DMS53 (cell line): Measurements from ENCODE around the gene OPHN1.

Source experiments
- DNase-seq: peaks from one replicate; lab custom pipeline; 2025; lab: John Stamatoyannopoulos, UW

OPHN1 gene

GRCh38 chrX:68249401-68249831, 183.9 kb downstream of the OPHN1 start:
- no peak for DNase-seq

- DNase-seq = peak; percentile 49
Observed at GRCh38 chrX:68238568-68238967, 194.7 kb downstream of the OPHN1 start.

- no peak for DNase-seq
Observed at GRCh38 chrX:68234171-68234910, 199.0 kb downstream of the OPHN1 start.

- no peak for DNase-seq
Observed at GRCh38 chrX:68232206-68232605, 201.1 kb downstream of the OPHN1 start.

- DNase-seq = no peak
Observed at GRCh38 chrX:68209008-68209407, 224.3 kb downstream of the OPHN1 start.

- no peak for DNase-seq
Observed at GRCh38 chrX:68204521-68205038, 228.7 kb downstream of the OPHN1 start.

- no peak for DNase-seq
Observed at GRCh38 chrX:68203646-68204045, 229.6 kb downstream of the OPHN1 start.

- DNase-seq = no peak
Observed at GRCh38 chrX:68203211-68203610, 230.1 kb downstream of the OPHN1 start.

- peak; percentile 20 for DNase-seq
Observed at GRCh38 chrX:68199062-68199848, 234.0 kb downstream of the OPHN1 start.

GRCh38 chrX:68196939-68197791, 236.1 kb downstream of the OPHN1 start:
- peak; percentile 82 for DNase-seq

GRCh38 chrX:68195561-68195960, 237.7 kb downstream of the OPHN1 start:
- DNase-seq = no peak

- no peak for DNase-seq
Observed at GRCh38 chrX:68193786-68194185, 239.5 kb downstream of the OPHN1 start.

GRCh38 chrX:68193234-68193633, 240.1 kb downstream of the OPHN1 start:
- DNase-seq = no peak

GRCh38 chrX:68190799-68191198, 242.5 kb downstream of the OPHN1 start:
- DNase-seq = no peak

GRCh38 chrX:68186552-68187262, 246.6 kb downstream of the OPHN1 start:
- peak; percentile 9 for DNase-seq

GRCh38 chrX:68185161-68185560, 248.1 kb downstream of the OPHN1 start:
- DNase-seq = no peak

- peak; percentile 73 for DNase-seq
Observed at GRCh38 chrX:68183612-68184214, 249.6 kb downstream of the OPHN1 start.

GRCh38 chrX:68180579-68180978, 252.7 kb downstream of the OPHN1 start:
- DNase-seq = no peak

GRCh38 chrX:68179355-68179754, 253.9 kb downstream of the OPHN1 start:
- no peak for DNase-seq

GRCh38 chrX:68177542-68177941, 255.8 kb downstream of the OPHN1 start:
- DNase-seq = no peak

GRCh38 chrX:68175562-68175961, 257.7 kb downstream of the OPHN1 start:
- no peak for DNase-seq
